CD4-positive, CD25-positive, alpha-beta regulatory T cell (primary cell): ENCODE data around the gene B4GALNT3. TPM values are rescaled to one million over a fixed set of nuclear protein-coding genes. Genes with fewer than 3 reads are reported as not detected.

ENCODE experiments used
- ATAC-seq, 2 donors: fragments of 150-1000 bp; cut with Tn5 transposase; one replicate each; pipeline ENCODE4 v1.10.0; 2021; ENCODE audit warnings: low read depth in 2 of 2, moderate number of reproducible peaks in 2 of 2, moderate library complexity in 1 of 2
- DNase-seq, 3 donors: peaks; one replicate each; pipeline versions ENCODE4 v3.0.0 to v3.0.0-alpha.2; 2012 to 2022; ENCODE audit warnings: mixed read lengths in 1 of 3
- H3K27ac ChIP-seq: one replicate; pipeline ENCODE4 v1.7.0; 2013; ENCODE audit warnings: mild to moderate bottlenecking, low read length; ENCODE audit not compliant: insufficient read depth, poor library complexity, severe bottlenecking
- H3K27me3 ChIP-seq: one replicate; pipeline ENCODE4 v1.7.0; 2013; ENCODE audit warnings: low read length; ENCODE audit not compliant: control insufficient read depth, insufficient read depth
- H3K36me3 ChIP-seq: one replicate; pipeline ENCODE4 v1.7.0; 2013; ENCODE audit warnings: mild to moderate bottlenecking, low read length, moderate library complexity; ENCODE audit not compliant: control insufficient read depth, insufficient read depth
- H3K4me1 ChIP-seq: 2 replicates; pipeline ENCODE4 v1.7.0; 2013; ENCODE audit warnings: mild to moderate bottlenecking, low read length; ENCODE audit not compliant: insufficient read depth, control insufficient read depth, poor library complexity, severe bottlenecking
- H3K4me3 ChIP-seq: one replicate; pipeline ENCODE4 v1.7.0; 2013; ENCODE audit warnings: low read depth, mild to moderate bottlenecking, low read length, moderate library complexity
- H3K9me3 ChIP-seq, 2 experiments: 1 replicate in 1 of 2; 2 replicates in 1 of 2; pipeline ENCODE4 v1.7.0; 2013; ENCODE audit warnings: low read length in 2 of 2, mild to moderate bottlenecking in 1 of 2, moderate library complexity in 1 of 2; ENCODE audit not compliant: control insufficient read depth in 2 of 2
- H3K27ac Mint-ChIP-seq, 3 donors: one replicate each; pipeline ENCODE4 v1.8.0; 2020 to 2022; ENCODE audit warnings: mild to moderate bottlenecking in 3 of 3, mixed read lengths in 3 of 3, moderate library complexity in 2 of 3
- H3K27me3 Mint-ChIP-seq: one replicate; pipeline ENCODE4 v1.8.0; 2022; ENCODE audit warnings: mild to moderate bottlenecking, mixed read lengths
- H3K36me3 Mint-ChIP-seq: one replicate; pipeline ENCODE4 v1.8.0; 2020; ENCODE audit warnings: mixed read lengths
- H3K4me1 Mint-ChIP-seq, 4 donors: one replicate each; pipeline ENCODE4 v1.8.0; 2020 to 2022; ENCODE audit warnings: mixed read lengths in 4 of 4, mild to moderate bottlenecking in 1 of 4
- H3K4me3 Mint-ChIP-seq, 4 donors: one replicate each; pipeline ENCODE4 v1.8.0; 2020 to 2022; ENCODE audit warnings: mild to moderate bottlenecking in 4 of 4, mixed read lengths in 4 of 4, moderate library complexity in 3 of 4
- H3K9me3 Mint-ChIP-seq, 7 donors: one replicate each; pipeline ENCODE4 v1.8.0; 2020 to 2022; ENCODE audit warnings: mixed read lengths in 7 of 7, mild to moderate bottlenecking in 3 of 7, moderate library complexity in 2 of 7
- polyA plus RNA-seq, 4 donors: library from polyadenylated mRNA; unstranded; fragments of 300-500 nt; fragmentation: Illumina TruSeq; gene quantifications; one replicate each; pipeline ENCODE4 v1.2.3, GENCODE V29; 2021
- total RNA-seq: library from RNA; stranded (reverse); gene quantifications from one replicate; pipeline ENCODE4 v1.2.3, GENCODE V29; 2022

The B4GALNT3 gene
- total and polyA plus RNA-seq, 5 donors from 2014 or later, result 0.06 to 2.1 (median 1.0) TPM

DNA sequence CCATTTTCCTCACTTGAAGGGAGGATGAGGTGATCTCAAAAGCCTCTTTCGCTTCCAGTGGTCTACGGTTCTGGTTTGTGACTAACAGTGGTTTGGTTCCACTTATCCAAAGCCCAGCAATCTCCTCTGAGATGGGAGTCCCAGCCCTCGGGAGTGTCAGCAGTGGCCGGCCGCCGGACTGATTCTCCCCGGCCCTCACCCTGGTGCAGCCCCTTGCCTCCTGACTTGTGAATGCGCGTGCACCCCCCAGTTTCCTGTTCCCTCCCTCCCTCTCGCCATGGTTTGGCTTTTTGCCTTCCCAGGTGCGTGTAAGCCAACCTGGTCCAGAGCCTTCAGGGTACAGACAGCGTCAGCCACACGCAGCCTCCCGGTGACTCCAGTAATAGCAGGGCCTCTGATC lies 74.5 kb downstream of the B4GALNT3 start:
- Histone ChIP-seq H3K36me3 (no peaks in the 10 kb centered on the region), H3K27ac (no peak overlapping the region), H3K4me1 (peaks cover 9% of the 10 kb centered on the region), H3K4me3 (no peak overlapping the region), H3K9me3 (peaks cover 4 to 11% of the 10 kb centered on the region in 2 experiments), H3K27me3 (peaks cover 2% of the 10 kb centered on the region)
- H3K4me1 Mint-ChIP-seq, result peaks cover 0 to 7% (median 3%) of the 10 kb centered on the region in 4 donors
- H3K27me3 Mint-ChIP-seq, result peaks cover 21% of the 10 kb centered on the region
- H3K4me3 Mint-ChIP-seq, result no peak overlapping the region
- H3K27ac Mint-ChIP-seq, result no peak overlapping the region
- H3K9me3 Mint-ChIP-seq, result peaks cover 0 to 11% (median 0%) of the 10 kb centered on the region in 7 donors
- peaks cover 1% of the 10 kb centered on the region for H3K36me3 Mint-ChIP-seq
- DNase-seq (no peak), ATAC-seq (no peak)

DNA sequence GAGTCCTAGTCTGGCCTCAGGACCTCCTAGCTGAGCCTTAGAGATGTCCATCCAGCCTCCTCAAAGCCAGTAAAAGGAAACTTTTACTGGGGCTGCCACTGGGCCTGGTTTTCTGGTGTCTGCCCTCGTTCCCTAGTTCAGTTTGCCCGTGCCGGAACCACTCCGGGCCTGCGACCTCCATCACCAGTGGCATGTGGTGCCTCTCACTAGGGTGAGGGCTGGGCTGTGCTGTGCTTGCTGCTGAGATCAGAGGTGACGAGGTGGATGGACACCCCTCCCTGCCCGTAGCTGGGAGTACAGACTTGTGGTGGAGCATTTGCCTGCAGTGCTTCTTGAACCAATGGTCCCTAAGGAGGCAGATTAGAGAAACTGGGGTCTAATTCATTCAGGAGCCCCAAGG lies 75.7 kb downstream of the B4GALNT3 start:
- peaks cover 19% of the 10 kb centered on the region for H3K27me3 Mint-ChIP-seq
- Histone ChIP-seq H3K4me1 (peaks cover 15% of the 10 kb centered on the region), H3K9me3 (peaks cover 4 to 7% of the 10 kb centered on the region in 2 experiments), H3K4me3 (no peak overlapping the region), H3K36me3 (no peaks in the 10 kb centered on the region), H3K27me3 (peaks cover 2% of the 10 kb centered on the region), H3K27ac (no peak overlapping the region)
- no peak overlapping the region for H3K4me3 Mint-ChIP-seq
- H3K9me3 Mint-ChIP-seq, result peaks cover 0 to 10% (median 1%) of the 10 kb centered on the region in 7 donors
- no peak overlapping the region for H3K27ac Mint-ChIP-seq
- H3K4me1 Mint-ChIP-seq, result peaks cover 0 to 18% (median 6%) of the 10 kb centered on the region in 4 donors
- DNase-seq, result no peak
- H3K36me3 Mint-ChIP-seq, result no peaks in the 10 kb centered on the region
- no peak for ATAC-seq

DNA sequence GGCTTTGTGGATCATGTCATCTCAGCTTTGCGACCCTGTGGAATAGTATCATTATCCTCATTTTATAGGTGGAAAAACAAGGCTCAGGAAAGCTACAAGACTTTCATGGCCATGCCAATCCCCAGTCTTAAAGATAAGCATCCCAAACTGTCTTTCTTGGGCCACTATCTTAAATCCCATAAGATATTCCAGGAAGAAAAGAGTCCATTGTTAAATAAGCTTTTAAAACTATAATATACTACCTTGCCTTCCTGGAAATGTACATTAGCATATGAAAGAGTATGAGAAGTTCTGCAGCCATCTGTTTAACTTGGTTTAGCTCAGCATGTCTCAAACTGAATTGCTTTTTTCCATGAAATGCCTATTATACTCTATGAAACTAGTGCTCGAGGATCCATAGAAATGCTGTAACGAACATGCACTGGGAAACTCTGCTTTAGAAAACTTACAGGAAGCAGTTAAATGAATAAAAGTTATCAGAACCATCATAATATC lies 77.1 kb downstream of the B4GALNT3 start:
- Mint-ChIP-seq H3K36me3 (no peaks in the 10 kb centered on the region), H3K27ac (no peak overlapping the region), H3K4me1 (peaks cover 0 to 23% (median 6%) of the 10 kb centered on the region in 4 donors), H3K9me3 (peaks cover 0 to 7% (median 1%) of the 10 kb centered on the region in 7 donors), H3K4me3 (no peak overlapping the region), H3K27me3 (peaks cover 19% of the 10 kb centered on the region)
- H3K36me3 ChIP-seq, result no peaks in the 10 kb centered on the region
- H3K9me3 ChIP-seq, result peaks cover 4 to 7% of the 10 kb centered on the region in 2 experiments
- H3K4me3 ChIP-seq, result no peak overlapping the region
- DNase-seq (no peak), ATAC-seq (no peak)
- no peak overlapping the region for H3K27ac ChIP-seq
- H3K27me3 ChIP-seq, result peaks cover 2% of the 10 kb centered on the region
- peaks cover 15% of the 10 kb centered on the region for H3K4me1 ChIP-seq

DNA sequence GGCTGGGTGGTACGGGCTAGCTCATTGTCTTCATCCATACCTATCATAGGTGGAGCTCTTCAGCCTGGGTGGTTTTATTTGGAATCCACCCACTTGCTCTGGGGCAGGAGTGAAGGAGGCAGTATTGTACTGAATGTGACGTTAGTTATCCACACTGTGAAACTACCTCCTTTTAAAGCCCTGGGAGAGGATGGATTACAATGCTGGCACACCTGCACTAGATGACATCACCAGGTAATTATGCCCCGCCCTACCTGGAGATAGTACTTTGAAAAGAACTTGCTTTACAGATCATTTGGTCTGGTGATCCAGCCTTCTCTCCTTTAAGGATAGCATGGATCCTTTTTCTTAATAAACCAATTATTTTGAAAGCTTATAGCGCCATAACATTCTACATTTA lies 78.0 kb downstream of the B4GALNT3 start:
- Mint-ChIP-seq H3K36me3 (no peaks in the 10 kb centered on the region), H3K4me1 (peaks cover 0 to 25% (median 6%) of the 10 kb centered on the region in 4 donors), H3K27me3 (peaks cover 19% of the 10 kb centered on the region), H3K9me3 (peaks cover 0 to 1% (median 0%) of the 10 kb centered on the region in 7 donors), H3K4me3 (no peak overlapping the region), H3K27ac (peak overlapping the region in 1 of 3 donors; percentile 29)
- DNase-seq (no peak), ATAC-seq (no peak)
- Histone ChIP-seq H3K27me3 (peaks cover 2% of the 10 kb centered on the region), H3K36me3 (no peaks in the 10 kb centered on the region), H3K4me1 (peaks cover 15% of the 10 kb centered on the region), H3K9me3 (no peaks in the 10 kb centered on the region), H3K4me3 (no peak overlapping the region), H3K27ac (no peak overlapping the region)

DNA sequence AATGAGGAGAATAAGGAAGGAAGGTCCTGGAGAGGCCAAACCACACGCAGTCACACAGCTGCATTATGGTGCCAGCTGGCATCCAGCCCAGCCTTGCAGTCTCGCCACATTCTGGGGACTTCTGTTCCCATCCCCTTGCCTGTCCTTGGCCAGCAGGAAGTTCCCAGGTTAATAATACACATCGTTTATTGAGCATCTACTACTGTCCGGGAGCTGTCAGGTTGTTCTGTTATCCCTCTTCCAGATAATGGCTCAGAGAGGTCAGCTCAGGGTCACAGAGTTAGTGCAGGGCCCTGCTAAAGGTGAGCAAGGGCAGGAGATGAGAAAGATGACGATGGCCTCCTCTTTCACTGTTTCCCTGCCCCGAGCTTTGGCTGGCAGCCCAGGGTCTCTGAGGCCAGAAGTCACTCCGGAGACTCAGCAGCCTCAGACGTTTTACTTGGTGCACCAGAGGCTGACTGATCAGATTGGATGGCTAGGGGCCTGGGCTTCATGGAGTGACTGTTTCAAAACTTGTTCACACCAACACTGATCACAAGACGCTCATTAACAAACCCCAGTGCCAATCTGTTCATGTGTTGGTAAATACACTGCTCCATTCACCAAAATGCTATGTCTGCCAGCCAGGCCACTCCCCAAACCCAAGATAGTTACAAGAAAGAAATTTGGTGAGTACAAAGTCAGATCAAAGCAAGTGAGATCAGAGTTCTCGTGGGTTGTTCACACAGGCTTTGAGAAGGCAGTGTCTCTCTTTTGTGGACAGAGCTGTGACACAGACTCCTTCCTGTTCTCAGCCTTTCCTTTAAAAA lies 79.2 kb downstream of the B4GALNT3 start:
- DNase-seq, result peak; percentile 20 to 75 (median 73)
- no peak overlapping the region for H3K4me3 ChIP-seq

DNA sequence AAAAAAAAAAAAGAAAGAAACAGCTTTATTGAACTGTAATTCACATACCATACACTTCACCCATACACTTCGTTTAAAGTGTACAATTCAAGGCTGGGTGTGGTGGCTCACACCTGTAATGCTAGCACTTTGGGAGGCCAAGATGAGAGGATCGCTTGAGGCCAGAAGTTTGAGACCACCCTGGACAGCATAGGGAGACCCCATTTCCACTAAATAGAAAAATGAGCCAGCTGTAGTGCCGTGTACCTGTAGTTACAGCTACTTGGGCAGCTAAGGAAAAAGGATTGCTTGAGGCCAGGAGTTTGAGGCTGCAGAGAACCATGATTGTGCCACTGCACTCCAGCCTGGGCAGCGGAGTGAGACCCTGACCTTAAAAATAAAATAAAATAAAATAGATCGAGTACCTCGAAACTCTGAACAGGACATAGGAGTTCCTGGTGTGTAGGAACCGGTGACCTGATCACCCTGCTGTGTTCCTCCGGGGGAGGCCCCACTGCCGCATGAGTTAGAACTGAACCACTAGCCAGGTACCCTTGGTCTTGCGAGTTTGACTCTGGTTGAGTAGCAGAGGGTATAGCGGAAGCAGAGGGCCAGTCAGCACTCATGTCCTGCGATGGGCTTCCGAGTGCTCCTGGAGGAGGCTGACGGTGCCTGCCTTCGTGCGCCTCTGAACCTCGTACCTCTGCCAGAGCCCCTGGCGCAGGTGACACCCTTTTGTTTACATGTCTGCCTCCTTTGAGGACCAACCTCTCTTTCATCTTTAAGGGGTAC lies 80.0 kb downstream of the B4GALNT3 start:
- Mint-ChIP-seq H3K27ac (peak overlapping the region; percentile 43 to 70 (median 70)), H3K4me3 (peak overlapping the region in 3 of 4 donors; percentile 5 to 68 (median 50)), H3K27me3 (peaks cover 18% of the 10 kb centered on the region), H3K36me3 (no peaks in the 10 kb centered on the region), H3K4me1 (peaks cover 0 to 28% (median 6%) of the 10 kb centered on the region in 4 donors), H3K9me3 (peaks cover 0 to 1% (median 0%) of the 10 kb centered on the region in 7 donors)
- Histone ChIP-seq H3K4me3 (no peak overlapping the region), H3K27me3 (peaks cover 2% of the 10 kb centered on the region), H3K27ac (peak overlapping the region; percentile 42), H3K4me1 (peaks cover 15% of the 10 kb centered on the region), H3K36me3 (no peaks in the 10 kb centered on the region), H3K9me3 (no peaks in the 10 kb centered on the region)
- ATAC-seq, result no peak
- no peak for DNase-seq

More for the DNA sequence above, 79.2 kb downstream of the B4GALNT3 start:
- Mint-ChIP-seq H3K9me3 (peaks cover 0 to 1% (median 0%) of the 10 kb centered on the region in 7 donors), H3K4me1 (peaks cover 0 to 25% (median 6%) of the 10 kb centered on the region in 4 donors), H3K27me3 (peaks cover 16% of the 10 kb centered on the region), H3K4me3 (peak overlapping the region in 3 of 4 donors; percentile 5 to 68 (median 8)), H3K27ac (peak overlapping the region; percentile 43 to 70 (median 59)), H3K36me3 (no peaks in the 10 kb centered on the region)
- H3K4me1 ChIP-seq, result peaks cover 15% of the 10 kb centered on the region
- no peaks in the 10 kb centered on the region for H3K36me3 ChIP-seq
- no peaks in the 10 kb centered on the region for H3K9me3 ChIP-seq
- ATAC-seq, result peak; percentile 90 to 92
- H3K27me3 ChIP-seq, result peaks cover 2% of the 10 kb centered on the region
- H3K27ac ChIP-seq, result peak overlapping the region; percentile 42

DNA sequence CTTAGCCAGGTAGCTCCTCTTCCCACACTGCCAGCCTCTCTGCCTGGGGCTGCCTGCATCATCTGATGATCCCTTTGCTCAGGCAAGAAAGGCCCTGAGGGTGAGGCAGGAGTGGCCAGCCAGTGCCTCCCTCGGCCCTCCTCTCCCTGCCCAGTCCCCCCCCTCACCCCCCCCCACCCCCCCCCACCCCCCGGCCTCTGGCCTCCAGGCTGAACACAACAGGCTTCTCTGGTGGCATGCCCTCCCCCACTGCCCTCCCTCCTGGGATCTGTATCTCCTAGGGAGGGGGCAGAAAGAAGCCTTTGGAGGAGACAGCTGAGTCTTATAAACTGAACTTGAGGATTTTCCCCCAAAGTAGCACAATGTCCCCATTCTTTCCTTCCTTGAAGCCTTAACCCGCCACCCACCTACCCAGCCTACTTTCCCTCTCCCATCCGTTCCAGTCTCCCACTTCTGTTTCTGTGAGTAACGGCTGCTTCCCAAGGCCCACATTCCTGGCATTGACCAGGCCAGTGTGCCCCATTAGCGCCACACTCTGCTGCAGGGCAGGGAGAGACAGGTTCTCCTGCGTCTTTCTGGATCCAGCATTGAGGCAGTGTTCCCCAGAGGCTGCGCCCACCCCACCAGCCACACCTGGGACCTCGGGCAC lies 82.1 kb downstream of the B4GALNT3 start:
- no peak overlapping the region for H3K4me3 ChIP-seq
- H3K27me3 ChIP-seq, result peaks cover 2% of the 10 kb centered on the region
- Mint-ChIP-seq H3K4me1 (peaks cover 0 to 38% (median 6%) of the 10 kb centered on the region in 4 donors), H3K4me3 (no peak overlapping the region), H3K27ac (peak overlapping the region in 1 of 3 donors; percentile 36), H3K36me3 (no peaks in the 10 kb centered on the region), H3K27me3 (peaks cover 21% of the 10 kb centered on the region), H3K9me3 (peaks cover 0 to 1% (median 0%) of the 10 kb centered on the region in 7 donors)
- no peaks in the 10 kb centered on the region for H3K9me3 ChIP-seq
- peaks cover 19% of the 10 kb centered on the region for H3K4me1 ChIP-seq
- DNase-seq (no peak), ATAC-seq (no peak)
- no peaks in the 10 kb centered on the region for H3K36me3 ChIP-seq
- no peak overlapping the region for H3K27ac ChIP-seq
